Measurements from ENCODE around the gene SETD1B.
"Not testable (repeated sequence)": the region's sequence is repeated elsewhere in the genome, so short reads cannot be mapped to it uniquely, and the experiment has no call there.

Gene SETD1B

GRCh38 chr12:121828306-121828705 is 24.5 kb downstream of the SETD1B start:
- no peak for DNase-seq

- DNase-seq, result no peak
Measured at GRCh38 chr12:121828826-121829225, 25.0 kb downstream of the SETD1B start.

- DNase-seq, result no peak
Measured at GRCh38 chr12:121829250-121829918, 25.6 kb downstream of the SETD1B start.

- DNase-seq, result no peak
Measured at GRCh38 chr12:121830134-121830533, 26.3 kb downstream of the SETD1B start.

GRCh38 chr12:121830588-121831265 is 26.9 kb downstream of the SETD1B start:
- no peak for DNase-seq

GRCh38 chr12:121831571-121832245 is 27.9 kb downstream of the SETD1B start:
- no peak for DNase-seq

- DNase-seq, result no peak
Measured at GRCh38 chr12:121837680-121838079, 33.9 kb downstream of the SETD1B start.

- DNase-seq, result no peak
Measured at GRCh38 chr12:121838126-121838525, 34.3 kb downstream of the SETD1B start.

- DNase-seq, result peak; percentile 95
Measured at GRCh38 chr12:121839106-121839992, 35.5 kb downstream of the SETD1B start.

- DNase-seq, result no peak
Measured at GRCh38 chr12:121839993-121840761, 36.4 kb downstream of the SETD1B start.

GRCh38 chr12:121843236-121843982 is 39.6 kb downstream of the SETD1B start:
- DNase-seq, result no peak

- DNase-seq, result no peak
Measured at GRCh38 chr12:121845701-121846100, 41.9 kb downstream of the SETD1B start.

GRCh38 chr12:121849211-121849610 is 45.4 kb downstream of the SETD1B start:
- DNase-seq, result no peak

GRCh38 chr12:121849665-121850064 is 45.9 kb downstream of the SETD1B start:
- no peak for DNase-seq

GRCh38 chr12:121852392-121852791 is 48.6 kb downstream of the SETD1B start:
- DNase-seq, result not testable (repeated sequence)

GRCh38 chr12:121857322-121858246 is 53.8 kb downstream of the SETD1B start:
- DNase-seq, result no peak

GRCh38 chr12:121858318-121858661 is 54.5 kb downstream of the SETD1B start:
- DNase-seq, result no peak

- DNase-seq, result no peak
Measured at GRCh38 chr12:121858662-121859572, 55.1 kb downstream of the SETD1B start, which contains the start of gene HPD. HPD (minus strand) TSS chr12:121858859; CDS start chr12:121858823, 36 bp downstream.

- no peak for DNase-seq
Measured at GRCh38 chr12:121860257-121860656, 56.4 kb downstream of the SETD1B start.

Measured in NCI-H748 treated with DMSO at 0.1 percent for 48 hours (cell line).